Hematopoietic multipotent progenitor cell treated with erythropoietin and hydrocortisone succinate and interleukin-3 and kit ligand, for 4 days (in vitro differentiated cells): Measurements from ENCODE around the gene CRHR2.

ENCODE experiments used
- DNase-seq: peaks from one replicate; pipeline ENCODE4 v3.0.0-alpha.2; 2015

The CRHR2 gene

GRCh38 chr7:30674876-30675275 lies 7.4 kb downstream of the CRHR2 start:
- no peak for DNase-seq

GRCh38 chr7:30674420-30674819 lies 7.8 kb downstream of the CRHR2 start:
- DNase-seq, result no peak

GRCh38 chr7:30671793-30672465 lies 10.3 kb downstream of the CRHR2 start:
- peak; percentile 85 for DNase-seq

- DNase-seq, result no peak
These were observed 14.2 kb downstream of the CRHR2 start for GRCh38 chr7:30668102-30668501.

GRCh38 chr7:30667172-30667571 lies 15.1 kb downstream of the CRHR2 start:
- DNase-seq, result no peak

- no peak for DNase-seq
These were observed 16.8 kb downstream of the CRHR2 start for GRCh38 chr7:30665449-30665848.

- no peak for DNase-seq
These were observed 17.2 kb downstream of the CRHR2 start for GRCh38 chr7:30665043-30665442.

GRCh38 chr7:30664184-30664885 lies 17.9 kb downstream of the CRHR2 start:
- DNase-seq, result no peak

GRCh38 chr7:30663414-30663813 lies 18.8 kb downstream of the CRHR2 start:
- DNase-seq, result no peak

- no peak for DNase-seq
These were observed 19.8 kb downstream of the CRHR2 start for GRCh38 chr7:30662431-30662939.

- DNase-seq, result no peak
These were observed 20.3 kb downstream of the CRHR2 start for GRCh38 chr7:30661926-30662325.

GRCh38 chr7:30660331-30661255 lies 21.7 kb downstream of the CRHR2 start:
- DNase-seq, result no peak

GRCh38 chr7:30659312-30659711 lies 22.9 kb downstream of the CRHR2 start:
- no peak for DNase-seq

- DNase-seq, result peak; percentile 71
These were observed 23.7 kb downstream of the CRHR2 start for GRCh38 chr7:30658479-30659074.

- DNase-seq, result no peak
These were observed 25.1 kb downstream of the CRHR2 start for GRCh38 chr7:30657131-30657530.

- no peak for DNase-seq
These were observed 26.0 kb downstream of the CRHR2 start for GRCh38 chr7:30656006-30656957.

GRCh38 chr7:30655096-30655970 lies 26.9 kb downstream of the CRHR2 start:
- no peak for DNase-seq

- DNase-seq, result no peak
These were observed 27.8 kb downstream of the CRHR2 start for GRCh38 chr7:30654296-30655090.

- DNase-seq, result no peak
These were observed 29.3 kb downstream of the CRHR2 start for GRCh38 chr7:30652698-30653641.
